Uterus (tissue), 4 donors: ENCODE results near the gene OR5C1. TPM values are rescaled to one million over a fixed set of nuclear protein-coding genes. Genes with fewer than 3 reads are reported as not detected.

Source experiments
- DNase-seq, 2 donors: peaks; one replicate each; pipeline ENCODE4 v3.0.0-alpha.2; 2019 to 2020
- H3K27ac ChIP-seq, 2 donors: fragments of 200-600 bp; sonication (generic); 1 replicate in 1 of 2; 2 replicates in 1 of 2; pipeline ENCODE4 v1.5.1; 2016 to 2018
- H3K27me3 ChIP-seq, 2 donors: fragments of 200-600 bp; sonication (generic); one replicate each; pipeline ENCODE4 v1.5.1; 2018 to 2019; ENCODE audit warnings: control low read depth in 1 of 2
- H3K36me3 ChIP-seq, 2 donors: fragments of 200-600 bp; sonication (generic); one replicate each; pipeline ENCODE4 v1.5.1; 2019; ENCODE audit warnings: control low read depth in 1 of 2
- H3K4me1 ChIP-seq, 2 donors: fragments of 200-600 bp; sonication (generic); one replicate each; pipeline ENCODE4 v1.5.1; 2018 to 2019; ENCODE audit warnings: control low read depth in 1 of 2
- H3K4me3 ChIP-seq, 2 donors: fragments of 200-600 bp; sonication (generic); 1 replicate in 1 of 2; 2 replicates in 1 of 2; pipeline ENCODE4 v1.5.1; 2018 to 2019; ENCODE audit warnings: mild to moderate bottlenecking in 1 of 2
- H3K9me3 ChIP-seq, 2 donors: fragments of 200-600 bp; sonication (generic); one replicate each; pipeline ENCODE4 v1.5.1; 2019; ENCODE audit warnings: control low read depth in 1 of 2
- CTCF ChIP-seq, 4 experiments: fragments of 200-600 bp in 2 of 4; fragments of 450-650 bp in 2 of 4; sonication (generic) in 2 of 4; IDR thresholded peaks; one replicate each; pipeline ENCODE4 v1.5.1; 2016 to 2019; ENCODE audit warnings: antibody characterized with exemption in 4 of 4, mild to moderate bottlenecking in 2 of 4, moderate library complexity in 1 of 4
- POLR2A ChIP-seq, 2 donors: fragments of 450-650 bp; IDR thresholded peaks; one replicate each; pipeline ENCODE4 v1.6.1; 2016; ENCODE audit warnings: antibody characterized with exemption in 2 of 2, mild to moderate bottlenecking in 1 of 2, moderate library complexity in 1 of 2
- intact Hi-C: fragments of 100-400 bp; cut with DNase I; formaldehyde crosslinking; loops from one replicate; pipeline ENCODE4 v1.15.1; 2023; ENCODE audit warnings: low total_unique reads
- total RNA-seq, 4 donors: library from RNA; depleted of rRNA in 3 of 4; stranded (reverse); fragments of >200 nt in 3 of 4; gene quantifications; one replicate each; pipeline versions ENCODE4 v1.1.0 to v1.2.4, GENCODE V29; 2014 to 2023
- donor health status: DM: yes; HTN: yes; CAD: no.

OR5C1 gene
- not detected for total RNA-seq

GRCh38 chr9:122788831-122789230 lies at the start of gene OR5C1:
Gene OR5C1 (plus strand): TSS chr9:122788933. CDS start chr9:122788933, 0 bp downstream.
- H3K4me1 ChIP-seq: no peaks in the 10 kb centered on the region
- DNase-seq: no peak
- H3K36me3 ChIP-seq: no peaks in the 10 kb centered on the region
- no peak within 1 kb of the TSS for H3K4me3 ChIP-seq
- no peak for TF ChIP-seq CTCF (IDR thresholded peaks at IDR 0.05)
- TF ChIP-seq POLR2A (IDR thresholded peaks at IDR 0.05): no peak
- intact Hi-C loops: no loop called here
- no peaks in the 10 kb centered on the region for H3K9me3 ChIP-seq
- no peaks in the 10 kb centered on the region for H3K27me3 ChIP-seq
- H3K27ac ChIP-seq: no peak within 1 kb of the TSS

GRCh38 chr9:122742003-122742402 lies 46.7 kb upstream of the OR5C1 start, which contains the start of gene OR1L6:
Gene OR1L6 (plus strand): TSS chr9:122742303. CDS start chr9:122749848, 7,545 bp downstream.
- Histone ChIP-seq H3K9me3 (no peaks in the 10 kb centered on the region), H3K36me3 (no peaks in the 10 kb centered on the region), H3K27ac (no peak within 1 kb of the TSS), H3K4me3 (no peak within 1 kb of the TSS), H3K27me3 (no peaks in the 10 kb centered on the region), H3K4me1 (no peaks in the 10 kb centered on the region)
- intact Hi-C loops: no loop called here
- TF ChIP-seq CTCF (IDR thresholded peaks at IDR 0.05) (no peak), POLR2A (IDR thresholded peaks at IDR 0.05) (no peak)
- no peak for DNase-seq

DNA sequence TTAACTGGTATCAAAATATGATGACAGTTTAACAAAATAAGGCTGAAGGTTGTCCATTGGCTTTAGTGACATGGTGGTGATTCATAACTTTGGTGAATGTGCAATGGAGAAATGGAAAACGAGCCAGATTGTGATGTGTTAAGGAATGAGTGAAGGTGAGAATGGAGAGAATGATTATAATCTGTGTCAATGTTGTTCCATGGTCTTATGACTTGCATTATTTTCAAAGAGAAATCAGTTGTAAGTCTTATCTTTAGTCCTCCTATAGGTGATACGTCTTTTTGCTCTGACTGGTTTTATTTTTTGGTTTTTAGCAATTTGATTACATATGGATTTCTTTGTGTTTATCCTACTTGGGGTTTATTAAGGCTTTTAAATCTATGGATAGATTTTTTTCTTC lies 33.9 kb upstream of the OR5C1 start:
- intact Hi-C loops: no loop called here
- DNase-seq: no peak

GRCh38 chr9:122767817-122768216 lies 20.9 kb upstream of the OR5C1 start:
- no peaks in the 10 kb centered on the region for H3K27me3 ChIP-seq
- no peaks in the 10 kb centered on the region for H3K36me3 ChIP-seq
- TF ChIP-seq CTCF (IDR thresholded peaks at IDR 0.05) (no peak), POLR2A (IDR thresholded peaks at IDR 0.05) (no peak)
- DNase-seq: no peak
- H3K4me3 ChIP-seq: no peak overlapping the region
- no peaks in the 10 kb centered on the region for H3K4me1 ChIP-seq
- intact Hi-C loops: no loop called here
- H3K9me3 ChIP-seq: peaks cover 0 to 5% of the 10 kb centered on the region in 2 donors
- no peak overlapping the region for H3K27ac ChIP-seq

More for the DNA sequence above, 33.9 kb upstream of the OR5C1 start:
- Histone ChIP-seq H3K27me3 (no peaks in the 10 kb centered on the region), H3K4me1 (no peaks in the 10 kb centered on the region), H3K27ac (no peak overlapping the region), H3K36me3 (no peaks in the 10 kb centered on the region), H3K9me3 (no peaks in the 10 kb centered on the region), H3K4me3 (no peak overlapping the region)
- TF ChIP-seq CTCF (IDR thresholded peaks at IDR 0.05) (no peak), POLR2A (IDR thresholded peaks at IDR 0.05) (no peak)

GRCh38 chr9:122777052-122777451 lies 11.7 kb upstream of the OR5C1 start:
- Histone ChIP-seq H3K27me3 (no peaks in the 10 kb centered on the region), H3K4me1 (no peaks in the 10 kb centered on the region), H3K27ac (no peak overlapping the region), H3K4me3 (no peak overlapping the region), H3K36me3 (no peaks in the 10 kb centered on the region), H3K9me3 (no peaks in the 10 kb centered on the region)
- TF ChIP-seq CTCF (IDR thresholded peaks at IDR 0.05) (no peak), POLR2A (IDR thresholded peaks at IDR 0.05) (no peak)
- DNase-seq: no peak
- intact Hi-C loops: no loop called here
